Body of pancreas (tissue), 4 donors: ENCODE results near the gene RPS19BP1. TPM values are rescaled to one million over a fixed set of nuclear protein-coding genes. Genes with fewer than 3 reads are reported as not detected.

Experiments used
- ATAC-seq: fragments of 150-250 bp; one replicate; pipeline ENCODE4 v1.9.1; 2016
- DNase-seq, 4 donors: peaks; one replicate each; pipeline ENCODE4 v3.0.0-alpha.2; 2019
- H3K27ac ChIP-seq, 4 donors: fragments of 200-600 bp; sonication (generic); 1 replicate in 3 of 4; 2 replicates in 1 of 4; pipeline versions ENCODE4 v1.5.1 to v1.6.1; 2016 to 2019; ENCODE audit warnings: mild to moderate bottlenecking in 1 of 4, mixed read lengths in 1 of 4, moderate library complexity in 1 of 4
- H3K27me3 ChIP-seq, 2 donors: fragments of 200-600 bp; sonication (generic); one replicate each; pipeline ENCODE4 v1.6.0; 2016; ENCODE audit warnings: mild to moderate bottlenecking in 1 of 2
- H3K36me3 ChIP-seq, 2 donors: fragments of 200-600 bp; sonication (generic); replicated peaks in 1 of 2; 2 replicates each; pipeline ENCODE4 v1.5.1; 2016; ENCODE audit warnings: low read depth in 2 of 2; ENCODE audit not compliant: insufficient read depth in 1 of 2
- H3K4me1 ChIP-seq: fragments of 200-600 bp; sonication (generic); one replicate; pipeline ENCODE4 v1.6.0; 2016
- H3K4me3 ChIP-seq, 2 donors: fragments of 200-600 bp; sonication (generic); 1 replicate in 1 of 2; 2 replicates in 1 of 2; pipeline ENCODE4 v1.5.1; 2016 to 2019
- H3K9me3 ChIP-seq, 3 donors: fragments of 200-600 bp; sonication (generic); 1 replicate in 2 of 3; 2 replicates in 1 of 3; pipeline ENCODE4 v1.5.1; 2016
- CTCF ChIP-seq, 7 experiments: fragments of 450-650 bp in 4 of 7; fragments of 200-600 bp in 3 of 7; sonication (generic) in 3 of 7; IDR thresholded peaks; one replicate each; pipeline ENCODE4 v1.5.1; 2016 to 2019; ENCODE audit warnings: antibody characterized with exemption in 7 of 7
- POLR2A ChIP-seq, 3 donors: fragments of 450-650 bp; IDR thresholded peaks; one replicate each; pipeline ENCODE4 v1.6.1; 2016; ENCODE audit warnings: antibody characterized with exemption in 3 of 3, mild to moderate bottlenecking in 2 of 3
- WGBS, 2 donors: methylation state at CpG; one replicate each; pipeline ENCODE4 v1.1.5; 2017; 5-methylcytosine and 5-hydroxymethylcytosine counted together
- intact Hi-C: fragments of 100-400 bp; cut with DNase I; formaldehyde crosslinking; loops from one replicate; pipeline ENCODE4 v1.15.1; 2023
- total RNA-seq, 2 donors: library from RNA; depleted of rRNA; stranded (reverse); fragments of >200 nt; gene quantifications; one replicate each; pipeline ENCODE4 v1.1.0, GENCODE V29; 2016

RPS19BP1 gene
- total RNA-seq, 2 donors from 2014 or later = 87.2 to 141 TPM

GRCh38 chr22:39503630-39504029 is 28.9 kb downstream of the RPS19BP1 start:
- WGBS, 2 donors = 54 to 55% methylated on average over 6 of the region's 6 CpGs
- peaks cover 33% of the 10 kb centered on the region for H3K4me1 ChIP-seq

GRCh38 chr22:39502789-39503409 is 29.6 kb downstream of the RPS19BP1 start:
- intact Hi-C loops = no loop called here
- Histone ChIP-seq H3K27ac (peak overlapping the region in 3 of 4 donors; percentile 92 to 96 (median 93)), H3K9me3 (no peaks in the 10 kb centered on the region), H3K4me3 (peak overlapping the region; percentile 99), H3K36me3 (peaks cover 0 to 10% of the 10 kb centered on the region in 2 donors), H3K27me3 (no peaks in the 10 kb centered on the region), H3K4me1 (peaks cover 33% of the 10 kb centered on the region)
- DNase-seq (no peak), ATAC-seq (no peak)
- TF ChIP-seq POLR2A (IDR thresholded peaks at IDR 0.05) = no peak
- TF ChIP-seq CTCF (IDR thresholded peaks at IDR 0.05) = no peak
- WGBS, 2 donors = 3 to 5% methylated on average over 16 to 18 of the region's 18 CpGs

More at GRCh38 chr22:39503630-39504029, 28.9 kb downstream of the RPS19BP1 start:
- ATAC-seq = no peak
- intact Hi-C loops = no loop called here
- TF ChIP-seq CTCF (IDR thresholded peaks at IDR 0.05) (no peak), POLR2A (IDR thresholded peaks at IDR 0.05) (no peak)
- Histone ChIP-seq H3K27ac (no peak overlapping the region), H3K36me3 (peaks cover 0 to 13% of the 10 kb centered on the region in 2 donors), H3K4me3 (no peak overlapping the region), H3K27me3 (no peaks in the 10 kb centered on the region), H3K9me3 (no peaks in the 10 kb centered on the region)
- DNase-seq = no peak

GRCh38 chr22:39502109-39502788 is 30.3 kb downstream of the RPS19BP1 start, which contains the start of gene MIEF1:
TSS of gene MIEF1 (plus strand) at chr22:39502290. CDS start at chr22:39511295, 9,005 bp downstream.
- peaks cover 0 to 10% of the 10 kb centered on the region in 2 donors for H3K36me3 ChIP-seq
- H3K27me3 ChIP-seq = no peaks in the 10 kb centered on the region
- H3K27ac ChIP-seq = peak within 1 kb of the TSS; percentile 88 to 96 (median 92)
- intact Hi-C loops = no loop called here
- H3K4me3 ChIP-seq = peak within 1 kb of the TSS; percentile 99
- DNase-seq (peak; percentile 99), ATAC-seq (peak; percentile 96)
- peaks cover 33% of the 10 kb centered on the region for H3K4me1 ChIP-seq
- peak in 2 of 3 donors; percentile 68 to 77 for TF ChIP-seq POLR2A (IDR thresholded peaks at IDR 0.05)
- peak in 1 of 7 experiments; percentile 3 for TF ChIP-seq CTCF (IDR thresholded peaks at IDR 0.05)
- H3K9me3 ChIP-seq = no peaks in the 10 kb centered on the region
- WGBS, 2 donors = 1% methylated on average over 57 of the region's 58 CpGs; no CpG with 5 or more reads in 1 of the 2 donors

- Histone ChIP-seq H3K9me3 (no peaks in the 10 kb centered on the region), H3K27ac (peak overlapping the region; percentile 88 to 96 (median 92)), H3K4me1 (peaks cover 36% of the 10 kb centered on the region), H3K4me3 (peak overlapping the region in 1 of 2 donors; percentile 99), H3K36me3 (peaks cover 0 to 8% of the 10 kb centered on the region in 2 donors), H3K27me3 (no peaks in the 10 kb centered on the region)
- intact Hi-C loops = no loop called here
- DNase-seq (no peak), ATAC-seq (peak; percentile 14)
- WGBS, 2 donors = 17 to 22% methylated on average over 12 to 13 of the region's 13 CpGs
- TF ChIP-seq CTCF (IDR thresholded peaks at IDR 0.05) (no peak), POLR2A (IDR thresholded peaks at IDR 0.05) (peak in 1 of 3 donors; percentile 86)
Measured at GRCh38 chr22:39501644-39502108, 30.9 kb downstream of the RPS19BP1 start.
